Testis (tissue), 3 donors: Measurements from ENCODE around the gene MTERF1. TPM values are rescaled to one million over a fixed set of nuclear protein-coding genes. Genes with fewer than 3 reads are reported as not detected.

ENCODE experiments used
- DNase-seq: peaks from one replicate; pipeline ENCODE4 v3.0.0-alpha.2; 2019
- H3K27ac ChIP-seq, 2 donors: fragments of 200-600 bp; sonication (generic); one replicate each; pipeline ENCODE4 v1.5.1; 2019
- H3K27me3 ChIP-seq: fragments of 200-600 bp; sonication (generic); one replicate; pipeline ENCODE4 v1.5.1; 2019
- H3K36me3 ChIP-seq: fragments of 200-600 bp; sonication (generic); one replicate; pipeline ENCODE4 v1.5.1; 2017; ENCODE audit warnings: low read depth; ENCODE audit errors: missing control alignments
- H3K4me1 ChIP-seq: fragments of 200-600 bp; sonication (generic); one replicate; pipeline ENCODE4 v1.5.1; 2019
- H3K4me3 ChIP-seq, 2 donors: fragments of 200-600 bp; sonication (generic); one replicate each; pipeline ENCODE4 v1.5.1; 2017 to 2019
- H3K9me3 ChIP-seq: fragments of 200-600 bp; sonication (generic); one replicate; pipeline ENCODE4 v1.5.1; 2017
- POLR2A ChIP-seq: fragments of 450-650 bp; IDR thresholded peaks from one replicate; pipeline ENCODE4 v1.6.1; 2017; ENCODE audit warnings: antibody characterized with exemption, mild to moderate bottlenecking, moderate library complexity
- WGBS, 2 donors: methylation state at CpG; one replicate each; pipeline ENCODE4 v1.1.5; 2018; 5-methylcytosine and 5-hydroxymethylcytosine counted together
- intact Hi-C: fragments of 100-400 bp; cut with DNase I; formaldehyde crosslinking; loops from one replicate; pipeline ENCODE4 v1.15.1; 2023; ENCODE audit warnings: low total_unique reads
- polyA plus RNA-seq: library from polyadenylated mRNA; stranded (reverse); fragments of 350-450 nt; fragmentation: Illumina TruSeq; extraction: RNeasy Lipid Tissue Mini Kit (QIAGEN cat#74804); gene quantifications from one replicate; pipeline ENCODE4 v1.2.3, GENCODE V29; 2014; ENCODE audit warnings: low read depth, low replicate concordance; ENCODE audit not compliant: insufficient read depth
- total RNA-seq, 2 donors: library from RNA; depleted of rRNA; stranded (reverse); fragments of >200 nt; gene quantifications; one replicate each; pipeline ENCODE4 v1.2.3, GENCODE V29; 2016
- TF ChIP-seq, protein P1 (sequence below), 3 experiments: fragments of 450-650 bp in 2 of 3; fragments of 200-600 bp in 1 of 3; sonication (generic) in 1 of 3; IDR thresholded peaks; one replicate each; pipeline ENCODE4 v1.5.1; 2016 to 2019; ENCODE audit warnings: antibody characterized with exemption in 3 of 3, mild to moderate bottlenecking in 2 of 3, moderate library complexity in 1 of 3

The MTERF1 gene
- total and polyA plus RNA-seq, 3 donors from 2014 or later = 7.6 to 18.7 (median 10.0) TPM

DNA sequence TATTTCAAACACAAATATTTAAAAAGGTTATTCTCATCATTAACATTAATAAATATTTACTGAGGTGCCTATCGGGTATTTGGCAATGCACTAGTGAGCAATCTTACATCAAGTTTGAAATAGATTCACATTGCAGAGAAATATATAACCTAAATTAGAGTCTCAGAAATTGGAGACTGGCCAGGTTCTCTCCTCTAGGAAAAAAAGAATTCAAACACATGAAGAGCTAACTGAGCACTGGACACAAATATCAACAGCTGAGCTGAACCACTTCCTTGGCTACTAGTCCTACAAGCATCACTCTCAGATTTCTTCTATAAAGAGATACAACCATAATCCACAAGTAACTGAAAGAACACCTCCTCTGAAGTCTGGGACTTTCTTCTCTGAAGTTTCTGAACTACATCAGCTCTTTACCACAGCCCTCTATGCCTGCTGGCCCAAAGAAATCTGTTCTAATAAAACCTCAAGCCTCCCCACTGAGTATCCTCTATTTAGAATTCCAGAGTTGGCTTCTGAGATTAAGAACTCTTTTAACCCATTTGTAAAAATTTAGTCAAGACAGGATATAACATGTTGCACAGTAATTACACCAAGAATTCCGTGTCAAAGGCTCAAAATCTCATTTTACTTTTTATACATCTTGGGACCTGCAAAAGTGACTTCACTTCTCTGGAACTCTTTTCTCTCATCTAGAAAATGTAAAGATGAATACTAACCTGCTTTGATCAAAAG is 45.2 kb downstream of the MTERF1 start:
- H3K4me3 ChIP-seq = no peak overlapping the region

DNA sequence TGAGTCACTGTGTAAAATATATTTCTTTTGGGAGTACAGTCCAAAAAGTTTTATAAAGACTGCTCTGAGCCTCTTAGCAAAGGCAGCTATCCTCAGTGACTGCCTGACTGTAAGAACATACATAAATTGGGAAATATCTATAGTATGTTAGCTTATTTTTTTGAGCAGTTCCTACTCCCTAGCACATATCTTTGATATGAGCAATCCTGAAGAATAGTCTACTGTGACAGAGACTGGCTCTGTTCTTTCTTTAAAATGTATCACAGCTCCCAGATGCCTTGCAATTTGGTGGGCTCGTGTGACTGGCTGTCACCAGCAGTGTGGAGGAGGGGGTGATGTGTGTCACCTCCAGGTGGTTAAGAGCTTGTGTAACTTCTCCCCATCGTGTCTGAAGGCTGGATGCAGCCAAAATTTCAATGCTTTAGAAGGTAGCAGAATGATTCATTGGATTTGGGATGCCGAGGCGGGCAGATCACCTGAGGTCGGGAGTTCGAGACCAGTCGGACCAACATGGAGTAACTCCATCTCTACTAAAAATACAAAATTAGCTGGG is 47.9 kb downstream of the MTERF1 start:
- 74 to 78% methylated on average over 4 to 7 of the region's 7 CpGs for WGBS, 2 donors
- H3K36me3 ChIP-seq = no peaks in the 10 kb centered on the region
- TF ChIP-seq POLR2A = no peak
- TF ChIP-seq, protein P1, sequence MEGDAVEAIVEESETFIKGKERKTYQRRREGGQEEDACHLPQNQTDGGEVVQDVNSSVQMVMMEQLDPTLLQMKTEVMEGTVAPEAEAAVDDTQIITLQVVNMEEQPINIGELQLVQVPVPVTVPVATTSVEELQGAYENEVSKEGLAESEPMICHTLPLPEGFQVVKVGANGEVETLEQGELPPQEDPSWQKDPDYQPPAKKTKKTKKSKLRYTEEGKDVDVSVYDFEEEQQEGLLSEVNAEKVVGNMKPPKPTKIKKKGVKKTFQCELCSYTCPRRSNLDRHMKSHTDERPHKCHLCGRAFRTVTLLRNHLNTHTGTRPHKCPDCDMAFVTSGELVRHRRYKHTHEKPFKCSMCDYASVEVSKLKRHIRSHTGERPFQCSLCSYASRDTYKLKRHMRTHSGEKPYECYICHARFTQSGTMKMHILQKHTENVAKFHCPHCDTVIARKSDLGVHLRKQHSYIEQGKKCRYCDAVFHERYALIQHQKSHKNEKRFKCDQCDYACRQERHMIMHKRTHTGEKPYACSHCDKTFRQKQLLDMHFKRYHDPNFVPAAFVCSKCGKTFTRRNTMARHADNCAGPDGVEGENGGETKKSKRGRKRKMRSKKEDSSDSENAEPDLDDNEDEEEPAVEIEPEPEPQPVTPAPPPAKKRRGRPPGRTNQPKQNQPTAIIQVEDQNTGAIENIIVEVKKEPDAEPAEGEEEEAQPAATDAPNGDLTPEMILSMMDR (IDR thresholded peaks at IDR 0.05) = no peak
- DNase-seq = no peak
- intact Hi-C loops = no loop called here
- no peaks in the 10 kb centered on the region for H3K4me1 ChIP-seq
- no peaks in the 10 kb centered on the region for H3K9me3 ChIP-seq
- H3K27ac ChIP-seq = no peak overlapping the region
- no peaks in the 10 kb centered on the region for H3K27me3 ChIP-seq
- H3K4me3 ChIP-seq = no peak overlapping the region

More for the DNA sequence above, 45.2 kb downstream of the MTERF1 start:
- no peak for TF ChIP-seq POLR2A
- TF ChIP-seq, protein P1 (IDR thresholded peaks at IDR 0.05) = no peak
- intact Hi-C loops = no loop called here
- no peak overlapping the region for H3K27ac ChIP-seq
- H3K36me3 ChIP-seq = no peaks in the 10 kb centered on the region
- 75 to 82% methylated on average over 2 of the region's 2 CpGs for WGBS, 2 donors
- no peaks in the 10 kb centered on the region for H3K27me3 ChIP-seq
- no peak for DNase-seq
- H3K4me1 ChIP-seq = no peaks in the 10 kb centered on the region
- H3K9me3 ChIP-seq = no peaks in the 10 kb centered on the region

DNA sequence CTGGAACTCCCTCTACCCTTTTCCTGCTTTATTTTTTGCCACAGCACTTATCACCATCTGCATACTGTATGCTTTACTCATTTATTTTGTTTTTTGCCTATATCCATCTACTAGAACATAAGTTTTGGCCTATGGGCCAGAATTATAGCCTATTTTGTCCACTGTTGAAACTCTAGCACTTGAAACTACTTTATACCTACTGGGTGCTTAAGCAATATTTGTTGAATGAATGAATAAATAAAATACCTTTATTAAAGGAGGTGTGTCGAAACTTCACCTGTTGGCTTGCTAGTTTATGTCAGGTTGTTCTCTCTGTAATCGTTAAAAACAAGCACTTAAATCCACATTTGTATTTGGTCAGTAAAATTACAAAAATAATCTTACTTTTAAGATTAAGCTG is 53.3 kb downstream of the MTERF1 start:
- no peak overlapping the region for H3K4me3 ChIP-seq
- intact Hi-C loops = no loop called here
- no peaks in the 10 kb centered on the region for H3K4me1 ChIP-seq
- TF ChIP-seq POLR2A = no peak
- TF ChIP-seq, protein P1 (IDR thresholded peaks at IDR 0.05) = no peak
- H3K27ac ChIP-seq = no peak overlapping the region
- no peaks in the 10 kb centered on the region for H3K36me3 ChIP-seq
- no peaks in the 10 kb centered on the region for H3K27me3 ChIP-seq
- no peaks in the 10 kb centered on the region for H3K9me3 ChIP-seq
- 66 to 73% methylated on average over 2 of the region's 2 CpGs for WGBS, 2 donors
- DNase-seq = no peak

DNA sequence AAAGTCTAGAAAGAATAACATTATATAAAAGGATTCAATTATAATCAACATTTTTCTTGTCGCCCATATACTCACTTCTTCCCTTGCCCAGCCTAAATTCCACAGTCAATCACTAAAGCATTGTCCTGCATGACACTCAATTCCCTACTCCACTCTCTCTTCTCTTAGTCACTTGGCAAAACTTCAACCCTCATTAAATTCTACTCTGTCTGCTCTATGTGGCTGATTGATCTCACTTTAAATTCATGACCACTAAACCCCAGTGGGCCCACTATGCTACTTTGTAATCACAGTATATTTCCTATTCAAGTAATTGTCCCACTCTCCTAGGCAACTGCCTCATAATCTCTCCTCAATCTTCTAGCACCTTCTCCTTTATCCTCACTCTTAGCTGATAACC is 54.1 kb downstream of the MTERF1 start:
- Histone ChIP-seq H3K9me3 (no peaks in the 10 kb centered on the region), H3K36me3 (no peaks in the 10 kb centered on the region), H3K4me1 (no peaks in the 10 kb centered on the region), H3K27ac (no peak overlapping the region), H3K4me3 (no peak overlapping the region), H3K27me3 (no peaks in the 10 kb centered on the region)
- intact Hi-C loops = no loop called here
- WGBS, 2 donors = 96 to 97% methylated on average over 1 of the region's 1 CpG
- DNase-seq = no peak
- TF ChIP-seq, protein P1 (IDR thresholded peaks at IDR 0.05) = no peak
- no peak for TF ChIP-seq POLR2A

DNA sequence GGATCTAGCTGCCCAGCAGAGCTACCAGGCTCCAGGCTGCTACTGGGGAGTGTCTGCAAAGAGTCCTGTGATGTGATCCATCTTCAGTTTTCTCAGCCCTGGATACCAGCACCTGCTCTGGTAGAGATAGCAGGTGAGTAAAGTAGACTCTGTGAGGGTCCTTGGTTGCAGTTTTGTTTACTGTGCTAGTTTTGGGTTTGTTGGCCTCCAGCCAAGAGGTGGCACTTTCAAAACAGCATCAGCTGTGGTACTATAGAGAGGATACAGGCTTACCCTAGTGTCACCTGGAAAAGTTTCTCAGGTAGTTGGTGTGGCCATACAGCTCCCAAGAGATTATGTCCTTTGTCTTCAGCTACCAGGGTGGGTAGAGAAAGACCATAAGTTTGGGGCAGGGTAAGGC is 56.3 kb downstream of the MTERF1 start:
- no peak overlapping the region for H3K27ac ChIP-seq
- H3K9me3 ChIP-seq = no peaks in the 10 kb centered on the region
- no peak overlapping the region for H3K4me3 ChIP-seq
- TF ChIP-seq, protein P1 (IDR thresholded peaks at IDR 0.05) = no peak
- no peak for TF ChIP-seq POLR2A
- DNase-seq = no peak
- intact Hi-C loops = no loop called here
- H3K27me3 ChIP-seq = no peaks in the 10 kb centered on the region
- no peaks in the 10 kb centered on the region for H3K4me1 ChIP-seq
- no peaks in the 10 kb centered on the region for H3K36me3 ChIP-seq
